Left ventricle myocardium inferior (tissue), 1 donor: ENCODE measurements around the gene STK32B. TPM values are rescaled to one million over a fixed set of nuclear protein-coding genes. Genes with fewer than 3 reads are reported as not detected.

ENCODE experiments used
- DNase-seq: peaks from one replicate; pipeline ENCODE4 v3.0.0-alpha.2; 2020
- H3K27ac ChIP-seq: fragments of 200-600 bp; replicated peaks from 2 replicates; pipeline ENCODE4 v1.8.0; 2021
- H3K27me3 ChIP-seq: fragments of 200-600 bp; 2 replicates; pipeline ENCODE4 v1.8.0; 2021; ENCODE audit warnings: low read depth
- H3K36me3 ChIP-seq: fragments of 200-600 bp; 2 replicates; pipeline ENCODE4 v1.8.0; 2021
- H3K4me1 ChIP-seq: fragments of 200-600 bp; 2 replicates; pipeline ENCODE4 v1.8.0; 2021
- H3K4me3 ChIP-seq: fragments of 200-600 bp; 2 replicates; pipeline ENCODE4 v1.8.0; 2021; ENCODE audit warnings: mild to moderate bottlenecking, moderate library complexity
- H3K9me3 ChIP-seq: fragments of 200-600 bp; replicated peaks from 2 replicates; pipeline ENCODE4 v1.8.0; 2021
- intact Hi-C: fragments of 100-400 bp; cut with micrococcal nuclease; formaldehyde crosslinking; loops from one replicate; pipeline ENCODE4 v1.11.0; 2022
- total RNA-seq: library from RNA; stranded (reverse); fragmentation: NEBNext Ultra II Directional; extraction: Animal tissue kit (Norgen Biotek cat#: 25700); gene quantifications from one replicate; pipeline ENCODE4 v1.2.1, GENCODE V29; 2021
- TF ChIP-seq, protein P1 (sequence below): fragments of 200-600 bp; IDR thresholded peaks from 2 replicates; pipeline ENCODE4 v1.8.0; 2021; ENCODE audit warnings: antibody characterized with exemption, mild to moderate bottlenecking, borderline replicate concordance
- donor health status: DM: no; HTN: yes; CAD: no; lungs with severe emphysema.

The STK32B gene
- total RNA-seq, 1 donor from 2014 or later, result 0.55 TPM

DNA sequence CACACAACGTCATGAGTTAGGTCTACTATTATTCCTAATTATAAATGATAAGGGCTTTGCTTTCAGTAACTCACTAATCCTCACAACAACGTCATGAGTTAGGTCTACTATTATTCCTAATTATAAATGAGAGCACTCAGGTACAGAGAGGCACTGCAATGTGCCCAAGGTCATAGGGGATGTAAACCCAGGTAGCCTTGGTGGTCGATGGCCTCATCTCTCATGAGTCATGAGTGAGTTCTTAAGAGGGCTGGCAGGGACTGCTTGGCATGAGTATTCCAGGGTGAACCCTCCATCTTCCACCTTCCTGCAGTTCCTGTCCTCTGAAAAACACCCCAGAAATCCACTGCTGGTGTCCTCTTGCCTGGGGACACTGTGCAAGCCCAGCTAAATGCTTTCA, 317.1 kb downstream of the STK32B start:
- H3K27ac ChIP-seq, result no peak overlapping the region
- H3K4me3 ChIP-seq, result no peak overlapping the region
- H3K4me1 ChIP-seq, result no peaks in the 10 kb centered on the region
- peaks cover 3% of the 10 kb centered on the region for H3K27me3 ChIP-seq
- TF ChIP-seq, protein P1, sequence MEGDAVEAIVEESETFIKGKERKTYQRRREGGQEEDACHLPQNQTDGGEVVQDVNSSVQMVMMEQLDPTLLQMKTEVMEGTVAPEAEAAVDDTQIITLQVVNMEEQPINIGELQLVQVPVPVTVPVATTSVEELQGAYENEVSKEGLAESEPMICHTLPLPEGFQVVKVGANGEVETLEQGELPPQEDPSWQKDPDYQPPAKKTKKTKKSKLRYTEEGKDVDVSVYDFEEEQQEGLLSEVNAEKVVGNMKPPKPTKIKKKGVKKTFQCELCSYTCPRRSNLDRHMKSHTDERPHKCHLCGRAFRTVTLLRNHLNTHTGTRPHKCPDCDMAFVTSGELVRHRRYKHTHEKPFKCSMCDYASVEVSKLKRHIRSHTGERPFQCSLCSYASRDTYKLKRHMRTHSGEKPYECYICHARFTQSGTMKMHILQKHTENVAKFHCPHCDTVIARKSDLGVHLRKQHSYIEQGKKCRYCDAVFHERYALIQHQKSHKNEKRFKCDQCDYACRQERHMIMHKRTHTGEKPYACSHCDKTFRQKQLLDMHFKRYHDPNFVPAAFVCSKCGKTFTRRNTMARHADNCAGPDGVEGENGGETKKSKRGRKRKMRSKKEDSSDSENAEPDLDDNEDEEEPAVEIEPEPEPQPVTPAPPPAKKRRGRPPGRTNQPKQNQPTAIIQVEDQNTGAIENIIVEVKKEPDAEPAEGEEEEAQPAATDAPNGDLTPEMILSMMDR, result no peak
- peaks cover 5% of the 10 kb centered on the region for H3K9me3 ChIP-seq
- intact Hi-C loops, result no loop called here
- no peaks in the 10 kb centered on the region for H3K36me3 ChIP-seq
- no peak for DNase-seq

DNA sequence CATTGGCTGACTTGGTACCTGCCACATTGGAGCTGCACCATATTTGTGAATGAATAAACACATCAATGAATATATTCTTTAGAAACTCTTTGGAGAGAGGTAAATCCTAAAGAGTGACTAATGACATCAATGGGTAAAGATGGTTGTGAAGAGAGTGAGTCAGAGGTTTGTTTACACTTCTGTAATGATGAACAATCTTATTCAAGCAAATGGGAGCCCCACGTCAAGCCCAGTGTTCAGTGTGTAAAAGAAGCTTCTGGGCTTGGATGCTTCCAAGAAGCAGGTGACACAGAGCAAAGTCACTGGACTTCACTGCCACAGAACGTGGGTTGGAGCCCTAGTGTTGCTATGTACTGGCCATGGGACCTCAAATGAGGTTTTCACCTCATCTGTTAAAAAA, 319.0 kb downstream of the STK32B start:
- TF ChIP-seq, protein P1, result no peak
- H3K4me1 ChIP-seq, result no peaks in the 10 kb centered on the region
- intact Hi-C loops, result no loop called here
- H3K4me3 ChIP-seq, result no peak overlapping the region
- no peak overlapping the region for H3K27ac ChIP-seq
- H3K9me3 ChIP-seq, result peaks cover 16% of the 10 kb centered on the region
- H3K27me3 ChIP-seq, result peaks cover 3% of the 10 kb centered on the region
- DNase-seq, result no peak
- no peaks in the 10 kb centered on the region for H3K36me3 ChIP-seq

DNA sequence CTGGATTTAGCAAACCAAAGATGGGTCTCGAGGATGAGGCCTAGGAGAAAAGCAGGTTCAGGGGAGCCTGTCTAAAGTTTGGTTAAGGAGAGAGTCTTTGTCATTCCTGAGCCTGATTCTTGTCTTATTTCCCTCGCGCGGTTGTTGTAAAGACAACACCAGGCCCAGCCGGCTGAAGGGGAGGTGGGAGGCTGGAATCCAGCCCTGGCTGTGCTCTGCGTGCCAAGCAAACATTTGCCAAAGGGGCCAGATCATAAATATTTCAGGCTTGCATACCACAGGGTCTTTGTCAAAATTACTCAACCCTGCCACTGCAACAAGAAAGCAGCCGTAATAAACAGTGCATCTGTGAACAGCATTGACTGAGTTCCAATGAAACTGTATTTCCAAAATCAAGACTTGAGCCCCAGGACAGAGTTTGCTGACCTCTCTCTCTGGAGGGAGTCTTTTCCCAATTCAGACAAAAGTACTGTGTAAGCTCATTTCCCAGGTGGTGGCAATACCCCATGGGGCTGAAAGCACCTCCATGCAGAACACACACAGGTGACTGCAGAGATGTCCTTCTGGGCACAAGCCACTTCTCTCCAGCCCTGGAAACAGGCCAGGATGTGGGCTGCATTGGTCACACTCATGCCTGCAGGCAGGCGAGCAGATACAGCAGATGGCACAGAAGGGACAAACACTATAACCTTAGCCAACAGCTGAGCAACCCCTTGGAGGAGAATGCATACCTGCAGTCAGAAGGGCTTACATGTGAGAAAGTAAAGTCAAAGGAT, 320.3 kb downstream of the STK32B start:
- intact Hi-C loops, result no loop called here
- H3K27ac ChIP-seq, result no peak overlapping the region
- peaks cover 11% of the 10 kb centered on the region for H3K27me3 ChIP-seq
- no peaks in the 10 kb centered on the region for H3K36me3 ChIP-seq
- no peak for DNase-seq
- H3K4me3 ChIP-seq, result no peak overlapping the region
- no peaks in the 10 kb centered on the region for H3K4me1 ChIP-seq
- TF ChIP-seq, protein P1, result no peak
- peaks cover 16% of the 10 kb centered on the region for H3K9me3 ChIP-seq

DNA sequence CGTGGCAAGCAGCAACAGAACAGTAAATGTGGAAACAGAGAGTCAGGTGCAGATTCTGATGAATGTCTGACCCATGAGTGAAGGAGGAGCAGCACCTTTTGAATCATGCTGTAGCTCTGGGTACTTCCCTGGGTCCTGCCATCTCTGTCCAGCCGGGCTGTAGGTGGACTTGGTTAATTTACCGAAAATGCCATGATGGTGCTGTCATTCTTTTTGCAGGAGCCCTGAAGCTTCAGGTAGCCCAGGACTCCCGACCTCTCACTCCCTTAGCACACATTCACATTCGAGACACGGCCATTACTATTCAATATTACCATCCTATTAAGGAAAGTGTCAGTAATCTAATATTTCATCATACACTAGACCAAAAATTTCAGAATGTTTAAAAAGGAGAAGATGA, 320.9 kb downstream of the STK32B start:
- H3K27ac ChIP-seq, result no peak overlapping the region
- H3K36me3 ChIP-seq, result no peaks in the 10 kb centered on the region
- H3K27me3 ChIP-seq, result peaks cover 17% of the 10 kb centered on the region
- TF ChIP-seq, protein P1, result no peak
- no peak overlapping the region for H3K4me3 ChIP-seq
- no peaks in the 10 kb centered on the region for H3K4me1 ChIP-seq
- intact Hi-C loops, result no loop called here
- H3K9me3 ChIP-seq, result peaks cover 16% of the 10 kb centered on the region
- DNase-seq, result no peak

DNA sequence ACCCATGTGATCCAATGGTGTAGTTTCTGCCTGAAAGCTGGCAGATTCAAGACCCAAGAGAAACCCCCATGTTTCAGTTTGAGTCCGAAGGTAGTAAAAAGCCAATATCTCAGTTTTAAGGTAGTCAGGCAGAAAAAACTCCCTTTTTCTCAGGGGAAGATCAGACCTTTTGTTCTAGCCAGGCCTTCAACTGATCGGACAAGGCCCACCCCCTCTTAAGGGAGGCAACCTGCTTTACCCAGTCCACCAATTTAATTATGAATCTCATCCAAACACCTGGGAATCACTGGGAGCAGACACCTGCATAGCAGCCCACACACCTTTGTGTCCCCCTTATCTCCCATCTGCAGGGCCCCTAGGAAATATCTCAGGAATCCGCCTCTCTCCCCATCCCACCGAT, 322.0 kb downstream of the STK32B start:
- DNase-seq, result no peak
- TF ChIP-seq, protein P1, result no peak
- peaks cover 28% of the 10 kb centered on the region for H3K27me3 ChIP-seq
- H3K4me3 ChIP-seq, result no peak overlapping the region
- no peaks in the 10 kb centered on the region for H3K36me3 ChIP-seq
- H3K27ac ChIP-seq, result no peak overlapping the region
- H3K9me3 ChIP-seq, result peaks cover 16% of the 10 kb centered on the region
- no peaks in the 10 kb centered on the region for H3K4me1 ChIP-seq
- intact Hi-C loops, result no loop called here
